Activated naive CD4-positive, alpha-beta T cell treated with anti-CD3 and anti-CD28 coated beads, Interleukin-2, amount 10 ng/mL, durations not matched to agents 7 days and 5 days (primary cell): ENCODE data around the gene SDCCAG8.

Source experiments
- CTCF ChIA-PET: fragments of 350-600 bp; sonication (Branson Sonifier 250); formaldehyde crosslinking; loops from one replicate; lab custom pipeline; 2021; ENCODE audit warnings: antibody characterized with exemption; lab: Charles Lee
- DNase-seq: peaks from one replicate; pipeline ENCODE4 v3.0.0-alpha.2; 2020
- H3K27ac Mint-ChIP-seq: one replicate; pipeline ENCODE4 v1.8.0; 2021; ENCODE audit warnings: mild to moderate bottlenecking, moderate library complexity, mixed read lengths
- H3K27me3 Mint-ChIP-seq: one replicate; pipeline ENCODE4 v1.8.0; 2021; ENCODE audit warnings: mild to moderate bottlenecking, mixed read lengths
- H3K36me3 Mint-ChIP-seq: one replicate; pipeline ENCODE4 v1.8.0; 2021; ENCODE audit warnings: mixed read lengths
- H3K4me1 Mint-ChIP-seq: one replicate; pipeline ENCODE4 v1.8.0; 2021; ENCODE audit warnings: mixed read lengths
- H3K4me3 Mint-ChIP-seq: one replicate; pipeline ENCODE4 v1.8.0; 2021; ENCODE audit warnings: mild to moderate bottlenecking, moderate library complexity, mixed read lengths
- H3K9me3 Mint-ChIP-seq: one replicate; pipeline ENCODE4 v1.8.0; 2021; ENCODE audit warnings: mixed read lengths

SDCCAG8 gene

GRCh38 chr1:243246916-243247315 lies 8.9 kb upstream of the SDCCAG8 start:
- Mint-ChIP-seq H3K27me3 (no peaks in the 10 kb centered on the region), H3K4me1 (peaks cover 7% of the 10 kb centered on the region)
- no peak for DNase-seq

GRCh38 chr1:243247901-243248300 lies 7.9 kb upstream of the SDCCAG8 start:
- Mint-ChIP-seq H3K4me3 (no peak overlapping the region), H3K27me3 (no peaks in the 10 kb centered on the region), H3K36me3 (peaks cover 8% of the 10 kb centered on the region), H3K27ac (no peak overlapping the region), H3K4me1 (peaks cover 9% of the 10 kb centered on the region), H3K9me3 (peaks cover 2% of the 10 kb centered on the region)
- no peak for DNase-seq
- CTCF ChIA-PET, result no interaction called here

More at GRCh38 chr1:243246916-243247315, 8.9 kb upstream of the SDCCAG8 start:
- Mint-ChIP-seq H3K9me3 (peaks cover 5% of the 10 kb centered on the region), H3K27ac (no peak overlapping the region), H3K4me3 (no peak overlapping the region), H3K36me3 (peaks cover 14% of the 10 kb centered on the region)
- CTCF ChIA-PET, result no interaction called here

- H3K4me3 Mint-ChIP-seq, result no peak overlapping the region
- H3K9me3 Mint-ChIP-seq, result no peaks in the 10 kb centered on the region
- DNase-seq, result no peak
- no peak overlapping the region for H3K27ac Mint-ChIP-seq
- H3K27me3 Mint-ChIP-seq, result peaks cover under 1% of the 10 kb centered on the region
- peaks cover 4% of the 10 kb centered on the region for H3K36me3 Mint-ChIP-seq
- H3K4me1 Mint-ChIP-seq, result peaks cover 21% of the 10 kb centered on the region
- CTCF ChIA-PET, result no interaction called here
Measured at GRCh38 chr1:243249214-243249613, 6.6 kb upstream of the SDCCAG8 start.

- CTCF ChIA-PET, result no interaction called here
- H3K27ac Mint-ChIP-seq, result no peak overlapping the region
- peaks cover 24% of the 10 kb centered on the region for H3K4me1 Mint-ChIP-seq
- H3K27me3 Mint-ChIP-seq, result peaks cover 7% of the 10 kb centered on the region
- H3K4me3 Mint-ChIP-seq, result no peak overlapping the region
- H3K9me3 Mint-ChIP-seq, result no peaks in the 10 kb centered on the region
- H3K36me3 Mint-ChIP-seq, result peaks cover 4% of the 10 kb centered on the region
- DNase-seq, result no peak
Measured at GRCh38 chr1:243250102-243250501, 5.7 kb upstream of the SDCCAG8 start.

- H3K4me1 Mint-ChIP-seq, result peaks cover 28% of the 10 kb centered on the region
Measured at GRCh38 chr1:243251539-243251938, 4.3 kb upstream of the SDCCAG8 start.

GRCh38 chr1:243253211-243253925 lies 2.5 kb upstream of the SDCCAG8 start:
- Mint-ChIP-seq H3K27me3 (peaks cover 10% of the 10 kb centered on the region), H3K36me3 (peaks cover 7% of the 10 kb centered on the region), H3K4me1 (peaks cover 37% of the 10 kb centered on the region), H3K27ac (peak overlapping the region; percentile 96), H3K9me3 (no peaks in the 10 kb centered on the region), H3K4me3 (peak overlapping the region; percentile 95)
- no peak for DNase-seq
- CTCF ChIA-PET, result interaction anchor here (0.9 to 1.3 kb wide), 3 partner anchors 33 to 794 kb away, joined by 3 read pairs; no protein-coding TSS in a partner anchor

More at GRCh38 chr1:243251539-243251938, 4.3 kb upstream of the SDCCAG8 start:
- no peak overlapping the region for H3K4me3 Mint-ChIP-seq
- H3K27ac Mint-ChIP-seq, result no peak overlapping the region
- H3K27me3 Mint-ChIP-seq, result peaks cover 10% of the 10 kb centered on the region
- no peak for DNase-seq
- H3K36me3 Mint-ChIP-seq, result peaks cover 7% of the 10 kb centered on the region
- H3K9me3 Mint-ChIP-seq, result no peaks in the 10 kb centered on the region
- CTCF ChIA-PET, result no interaction called here

GRCh38 chr1:243253926-243254232 lies 2.0 kb upstream of the SDCCAG8 start:
- peak overlapping the region; percentile 95 for H3K4me3 Mint-ChIP-seq
- peaks cover 5% of the 10 kb centered on the region for H3K36me3 Mint-ChIP-seq
- H3K27me3 Mint-ChIP-seq, result peaks cover 10% of the 10 kb centered on the region
- peaks cover 37% of the 10 kb centered on the region for H3K4me1 Mint-ChIP-seq
- no peaks in the 10 kb centered on the region for H3K9me3 Mint-ChIP-seq
- CTCF ChIA-PET, result interaction anchor here (0.9 to 1.3 kb wide), 3 partner anchors 33 to 793 kb away, joined by 3 read pairs; no protein-coding TSS in a partner anchor
- H3K27ac Mint-ChIP-seq, result peak overlapping the region; percentile 96
- DNase-seq, result peak; percentile 25

- H3K4me1 Mint-ChIP-seq, result peaks cover 37% of the 10 kb centered on the region
- CTCF ChIA-PET, result interaction anchor here (0.9 to 1.3 kb wide), 2 partner anchors 32 to 793 kb away, joined by 3 read pairs; no protein-coding TSS in a partner anchor
- H3K27me3 Mint-ChIP-seq, result peaks cover 10% of the 10 kb centered on the region
Measured at GRCh38 chr1:243254233-243254926, 1.5 kb upstream of the SDCCAG8 start.

GRCh38 chr1:243254927-243255790 lies 682 bp upstream of the SDCCAG8 start, which contains the start of gene CEP170:
Gene CEP170 (minus strand): TSS chr1:243255281. CDS start chr1:243225280, 30,001 bp downstream.
- DNase-seq, result peak; percentile 89

More at GRCh38 chr1:243254233-243254926, 1.5 kb upstream of the SDCCAG8 start:
- peak overlapping the region; percentile 96 for H3K27ac Mint-ChIP-seq
- H3K9me3 Mint-ChIP-seq, result no peaks in the 10 kb centered on the region
- H3K4me3 Mint-ChIP-seq, result peak overlapping the region; percentile 95
- peaks cover 5% of the 10 kb centered on the region for H3K36me3 Mint-ChIP-seq
- peak; percentile 75 for DNase-seq

GRCh38 chr1:243256590-243256989 lies 749 bp downstream of the SDCCAG8 start:
- H3K9me3 Mint-ChIP-seq, result no peaks in the 10 kb centered on the region
- DNase-seq, result no peak
- H3K27ac Mint-ChIP-seq, result peak overlapping the region; percentile 97
- H3K27me3 Mint-ChIP-seq, result peaks cover 10% of the 10 kb centered on the region
- peak overlapping the region; percentile 93 for H3K4me3 Mint-ChIP-seq
- CTCF ChIA-PET, result interaction anchor here (0.6 to 1.1 kb wide), 2 partner anchors 14 to 66 kb away, joined by 3 read pairs; no protein-coding TSS in a partner anchor
- peaks cover 16% of the 10 kb centered on the region for H3K36me3 Mint-ChIP-seq
- peaks cover 47% of the 10 kb centered on the region for H3K4me1 Mint-ChIP-seq

More at GRCh38 chr1:243254927-243255790, 682 bp upstream of the SDCCAG8 start, which contains the start of gene CEP170:
- peaks cover 9% of the 10 kb centered on the region for H3K36me3 Mint-ChIP-seq
- peak within 1 kb of the TSS; percentile 97 for H3K27ac Mint-ChIP-seq
- H3K4me3 Mint-ChIP-seq, result peak within 1 kb of the TSS; percentile 95
- peaks cover 41% of the 10 kb centered on the region for H3K4me1 Mint-ChIP-seq
- CTCF ChIA-PET, result no interaction called here
- H3K27me3 Mint-ChIP-seq, result peaks cover 10% of the 10 kb centered on the region
- H3K9me3 Mint-ChIP-seq, result no peaks in the 10 kb centered on the region

GRCh38 chr1:243257189-243257588 lies 1.3 kb downstream of the SDCCAG8 start:
- H3K9me3 Mint-ChIP-seq, result no peaks in the 10 kb centered on the region
- CTCF ChIA-PET, result interaction anchor here (0.6 kb wide), 1 partner anchor 65 kb away, joined by 3 read pairs; no protein-coding TSS in a partner anchor
- no peak overlapping the region for H3K4me3 Mint-ChIP-seq
- H3K36me3 Mint-ChIP-seq, result peaks cover 14% of the 10 kb centered on the region
- peaks cover 10% of the 10 kb centered on the region for H3K27me3 Mint-ChIP-seq
- no peak for DNase-seq
- no peak overlapping the region for H3K27ac Mint-ChIP-seq
- peaks cover 45% of the 10 kb centered on the region for H3K4me1 Mint-ChIP-seq

- Mint-ChIP-seq H3K27me3 (peaks cover 10% of the 10 kb centered on the region), H3K4me1 (peaks cover 38% of the 10 kb centered on the region), H3K36me3 (peaks cover 16% of the 10 kb centered on the region), H3K9me3 (no peaks in the 10 kb centered on the region), H3K4me3 (no peak overlapping the region), H3K27ac (no peak overlapping the region)
- CTCF ChIA-PET, result interaction anchor here (0.7 kb wide), 1 partner anchor 1018 kb away, joined by 3 read pairs; no protein-coding TSS in a partner anchor
- no peak for DNase-seq
Measured at GRCh38 chr1:243258731-243259130, 2.9 kb downstream of the SDCCAG8 start.

- H3K4me3 Mint-ChIP-seq, result no peak overlapping the region
- H3K4me1 Mint-ChIP-seq, result peaks cover 38% of the 10 kb centered on the region
- H3K27ac Mint-ChIP-seq, result no peak overlapping the region
- no peaks in the 10 kb centered on the region for H3K9me3 Mint-ChIP-seq
- DNase-seq, result no peak
- peaks cover 19% of the 10 kb centered on the region for H3K36me3 Mint-ChIP-seq
- CTCF ChIA-PET, result no interaction called here
- H3K27me3 Mint-ChIP-seq, result peaks cover under 1% of the 10 kb centered on the region
Measured at GRCh38 chr1:243260221-243260880, 4.5 kb downstream of the SDCCAG8 start.
